NT2/D1 (cell line): Measurements from ENCODE around the gene AQP11.

Experiments used
- DNase-seq: peaks from one replicate; pipeline ENCODE4 v3.0.0-alpha.2; 2011; ENCODE audit warnings: low read depth, low spot score
- H3K27me3 ChIP-seq: 2 replicates; pipeline ENCODE4 v1.6.0; 2011; ENCODE audit warnings: mild to moderate bottlenecking; ENCODE audit not compliant: insufficient read length, insufficient read depth
- H3K36me3 ChIP-seq: 2 replicates; pipeline ENCODE4 v1.6.1; 2011; ENCODE audit warnings: mild to moderate bottlenecking, low read length, mixed read lengths; ENCODE audit not compliant: insufficient read depth, insufficient read length
- H3K4me1 ChIP-seq: 2 replicates; pipeline ENCODE4 v1.5.1; 2011; ENCODE audit not compliant: insufficient read depth, insufficient read length
- H3K4me3 ChIP-seq: 2 replicates; pipeline ENCODE4 v1.5.1; 2011; ENCODE audit warnings: low read depth; ENCODE audit not compliant: insufficient read length
- H3K9ac ChIP-seq: 2 replicates; pipeline ENCODE4 v1.6.0; 2011; ENCODE audit warnings: low read depth; ENCODE audit not compliant: insufficient read length
- H3K9me3 ChIP-seq: 2 replicates; pipeline ENCODE4 v1.5.1; 2011; ENCODE audit warnings: mild to moderate bottlenecking, low read length; ENCODE audit not compliant: insufficient read depth
- SUZ12 ChIP-seq: IDR thresholded peaks from 2 replicates; pipeline ENCODE4 v1.6.1; 2011; ENCODE audit not compliant: insufficient read length, insufficient read depth; ENCODE audit errors: extremely low read depth
- YY1 ChIP-seq: IDR thresholded peaks from 2 replicates; pipeline ENCODE4 v1.6.1; 2011; ENCODE audit not compliant: insufficient read length, insufficient read depth
- ZNF274 ChIP-seq: IDR thresholded peaks from 2 replicates; pipeline ENCODE4 v1.6.1; 2011; ENCODE audit warnings: mild to moderate bottlenecking, low read depth, low read length

The AQP11 gene

GRCh38 chr11:77593883-77594282 lies 4.1 kb downstream of the AQP11 start:
- H3K36me3 ChIP-seq: no peaks in the 10 kb centered on the region
- no peak for TF ChIP-seq SUZ12
- no peak for DNase-seq

GRCh38 chr11:77596626-77597025 lies 6.9 kb downstream of the AQP11 start:
- H3K9ac ChIP-seq: no peak overlapping the region
- DNase-seq: no peak
- no peaks in the 10 kb centered on the region for H3K4me1 ChIP-seq
- H3K36me3 ChIP-seq: no peaks in the 10 kb centered on the region
- H3K9me3 ChIP-seq: no peaks in the 10 kb centered on the region
- H3K27me3 ChIP-seq: no peaks in the 10 kb centered on the region
- H3K4me3 ChIP-seq: no peak overlapping the region
- TF ChIP-seq SUZ12 (no peak), YY1 (no peak), ZNF274 (no peak)

More at GRCh38 chr11:77593883-77594282, 4.1 kb downstream of the AQP11 start:
- Histone ChIP-seq H3K4me1 (peaks cover 6% of the 10 kb centered on the region), H3K27me3 (peaks cover 10% of the 10 kb centered on the region), H3K4me3 (no peak overlapping the region), H3K9ac (no peak overlapping the region), H3K9me3 (no peaks in the 10 kb centered on the region)

GRCh38 chr11:77598195-77598594 lies 8.4 kb downstream of the AQP11 start:
- no peaks in the 10 kb centered on the region for H3K9me3 ChIP-seq
- no peaks in the 10 kb centered on the region for H3K27me3 ChIP-seq
- H3K4me1 ChIP-seq: no peaks in the 10 kb centered on the region
- H3K9ac ChIP-seq: no peak overlapping the region
- no peak for DNase-seq
- TF ChIP-seq ZNF274 (no peak), SUZ12 (no peak), YY1 (no peak)
- H3K36me3 ChIP-seq: no peaks in the 10 kb centered on the region
- no peak overlapping the region for H3K4me3 ChIP-seq

GRCh38 chr11:77602381-77603088 lies 12.8 kb downstream of the AQP11 start:
- TF ChIP-seq ZNF274: no peak
- TF ChIP-seq YY1: no peak
- TF ChIP-seq SUZ12: no peak
- DNase-seq: no peak
- no peak overlapping the region for H3K9ac ChIP-seq

DNA sequence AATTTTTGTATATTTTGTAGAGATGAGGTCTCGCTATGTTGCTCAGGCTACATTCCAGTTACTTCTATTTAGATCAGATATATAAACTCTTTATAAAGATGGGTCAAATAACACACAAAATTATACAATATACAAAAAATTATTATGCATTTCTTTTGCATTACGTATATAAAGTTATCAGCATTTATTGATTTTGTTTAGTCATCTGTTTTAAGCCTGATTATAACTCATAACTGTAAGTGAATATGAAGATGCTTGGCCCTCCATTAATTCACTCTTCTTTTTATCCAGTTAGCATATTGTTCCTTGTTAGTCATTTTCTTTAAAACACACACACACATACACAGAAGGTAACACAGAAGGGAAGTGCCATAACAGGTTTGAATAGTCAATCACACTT lies 14.5 kb downstream of the AQP11 start:
- DNase-seq: no peak
- Histone ChIP-seq H3K9me3 (no peaks in the 10 kb centered on the region), H3K4me3 (no peak overlapping the region), H3K27me3 (no peaks in the 10 kb centered on the region), H3K4me1 (no peaks in the 10 kb centered on the region), H3K36me3 (peaks cover 8% of the 10 kb centered on the region), H3K9ac (no peak overlapping the region)
- no peak for TF ChIP-seq SUZ12
- TF ChIP-seq YY1: no peak
- no peak for TF ChIP-seq ZNF274

More at GRCh38 chr11:77602381-77603088, 12.8 kb downstream of the AQP11 start:
- Histone ChIP-seq H3K4me1 (no peaks in the 10 kb centered on the region), H3K4me3 (no peak overlapping the region), H3K27me3 (no peaks in the 10 kb centered on the region), H3K9me3 (no peaks in the 10 kb centered on the region), H3K36me3 (peaks cover 7% of the 10 kb centered on the region)

GRCh38 chr11:77609234-77609633 lies 19.5 kb downstream of the AQP11 start:
- no peaks in the 10 kb centered on the region for H3K27me3 ChIP-seq
- no peaks in the 10 kb centered on the region for H3K4me1 ChIP-seq
- no peak overlapping the region for H3K4me3 ChIP-seq
- no peak overlapping the region for H3K9ac ChIP-seq
- TF ChIP-seq YY1 (no peak), ZNF274 (no peak), SUZ12 (no peak)
- no peaks in the 10 kb centered on the region for H3K9me3 ChIP-seq
- no peak for DNase-seq
- peaks cover 31% of the 10 kb centered on the region for H3K36me3 ChIP-seq

DNA sequence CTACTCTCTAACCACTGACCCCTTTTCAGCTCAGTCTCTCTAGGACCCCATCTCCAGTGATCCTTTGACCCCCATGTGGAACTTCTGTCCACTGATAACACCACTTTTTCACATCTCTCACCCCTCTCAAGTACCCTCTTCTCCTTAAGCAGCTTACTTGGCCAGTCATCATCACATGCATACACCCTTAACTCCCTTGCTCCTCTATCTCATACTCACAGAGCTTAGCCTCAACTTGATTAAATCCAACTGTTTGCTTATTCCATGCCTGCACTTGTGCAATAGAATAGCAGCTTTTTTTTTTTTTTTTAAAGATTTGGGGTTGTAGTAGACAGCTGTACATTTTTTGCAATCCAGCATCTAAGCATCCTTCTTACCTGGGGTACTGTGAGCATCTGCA lies 22.2 kb downstream of the AQP11 start:
- Histone ChIP-seq H3K9me3 (no peaks in the 10 kb centered on the region), H3K4me1 (no peaks in the 10 kb centered on the region), H3K36me3 (peaks cover 47% of the 10 kb centered on the region), H3K4me3 (no peak overlapping the region), H3K27me3 (no peaks in the 10 kb centered on the region), H3K9ac (no peak overlapping the region)
- no peak for DNase-seq
- no peak for TF ChIP-seq SUZ12

- no peak for DNase-seq
- Histone ChIP-seq H3K9me3 (no peaks in the 10 kb centered on the region), H3K27me3 (no peaks in the 10 kb centered on the region), H3K4me1 (no peaks in the 10 kb centered on the region), H3K9ac (no peak overlapping the region), H3K36me3 (peaks cover 72% of the 10 kb centered on the region), H3K4me3 (no peak overlapping the region)
- TF ChIP-seq SUZ12 (no peak), ZNF274 (no peak), YY1 (no peak)
These were observed 28.1 kb downstream of the AQP11 start for GRCh38 chr11:77617892-77618291.
